ENCODE results near the gene MYO10.

Gene MYO10

GRCh38 chr5:16791036-16791705, 144.9 kb downstream of the MYO10 start:
- no peak for TF ChIP-seq TAF1 (IDR thresholded peaks at IDR 0.05; ENCODE audit: low read depth)
- no peak for TF ChIP-seq EGR1 (IDR thresholded peaks at IDR 0.05)
- TF ChIP-seq, protein P1, sequence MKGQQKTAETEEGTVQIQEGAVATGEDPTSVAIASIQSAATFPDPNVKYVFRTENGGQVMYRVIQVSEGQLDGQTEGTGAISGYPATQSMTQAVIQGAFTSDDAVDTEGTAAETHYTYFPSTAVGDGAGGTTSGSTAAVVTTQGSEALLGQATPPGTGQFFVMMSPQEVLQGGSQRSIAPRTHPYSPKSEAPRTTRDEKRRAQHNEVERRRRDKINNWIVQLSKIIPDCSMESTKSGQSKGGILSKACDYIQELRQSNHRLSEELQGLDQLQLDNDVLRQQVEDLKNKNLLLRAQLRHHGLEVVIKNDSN (IDR thresholded peaks at IDR 0.05): no peak
- peak; percentile 84 for TF ChIP-seq RAD21 (IDR thresholded peaks at IDR 0.05; ENCODE audit: low read depth)
- TF ChIP-seq, protein P2, sequence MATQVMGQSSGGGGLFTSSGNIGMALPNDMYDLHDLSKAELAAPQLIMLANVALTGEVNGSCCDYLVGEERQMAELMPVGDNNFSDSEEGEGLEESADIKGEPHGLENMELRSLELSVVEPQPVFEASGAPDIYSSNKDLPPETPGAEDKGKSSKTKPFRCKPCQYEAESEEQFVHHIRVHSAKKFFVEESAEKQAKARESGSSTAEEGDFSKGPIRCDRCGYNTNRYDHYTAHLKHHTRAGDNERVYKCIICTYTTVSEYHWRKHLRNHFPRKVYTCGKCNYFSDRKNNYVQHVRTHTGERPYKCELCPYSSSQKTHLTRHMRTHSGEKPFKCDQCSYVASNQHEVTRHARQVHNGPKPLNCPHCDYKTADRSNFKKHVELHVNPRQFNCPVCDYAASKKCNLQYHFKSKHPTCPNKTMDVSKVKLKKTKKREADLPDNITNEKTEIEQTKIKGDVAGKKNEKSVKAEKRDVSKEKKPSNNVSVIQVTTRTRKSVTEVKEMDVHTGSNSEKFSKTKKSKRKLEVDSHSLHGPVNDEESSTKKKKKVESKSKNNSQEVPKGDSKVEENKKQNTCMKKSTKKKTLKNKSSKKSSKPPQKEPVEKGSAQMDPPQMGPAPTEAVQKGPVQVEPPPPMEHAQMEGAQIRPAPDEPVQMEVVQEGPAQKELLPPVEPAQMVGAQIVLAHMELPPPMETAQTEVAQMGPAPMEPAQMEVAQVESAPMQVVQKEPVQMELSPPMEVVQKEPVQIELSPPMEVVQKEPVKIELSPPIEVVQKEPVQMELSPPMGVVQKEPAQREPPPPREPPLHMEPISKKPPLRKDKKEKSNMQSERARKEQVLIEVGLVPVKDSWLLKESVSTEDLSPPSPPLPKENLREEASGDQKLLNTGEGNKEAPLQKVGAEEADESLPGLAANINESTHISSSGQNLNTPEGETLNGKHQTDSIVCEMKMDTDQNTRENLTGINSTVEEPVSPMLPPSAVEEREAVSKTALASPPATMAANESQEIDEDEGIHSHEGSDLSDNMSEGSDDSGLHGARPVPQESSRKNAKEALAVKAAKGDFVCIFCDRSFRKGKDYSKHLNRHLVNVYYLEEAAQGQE (IDR thresholded peaks at IDR 0.05; ENCODE audit: low read depth): no peak
- no peak for TF ChIP-seq TEAD4 (IDR thresholded peaks at IDR 0.05)
- TF ChIP-seq, protein P3, sequence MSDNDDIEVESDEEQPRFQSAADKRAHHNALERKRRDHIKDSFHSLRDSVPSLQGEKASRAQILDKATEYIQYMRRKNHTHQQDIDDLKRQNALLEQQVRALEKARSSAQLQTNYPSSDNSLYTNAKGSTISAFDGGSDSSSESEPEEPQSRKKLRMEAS (IDR thresholded peaks at IDR 0.05): no peak
- no peak for TF ChIP-seq FOXM1 (IDR thresholded peaks at IDR 0.05; ENCODE audit: borderline replicate concordance, low read depth)
- TF ChIP-seq CEBPB (IDR thresholded peaks at IDR 0.05): peak; percentile 32; the same call in 1 of the 2 replicates
- TF ChIP-seq NFIC (IDR thresholded peaks at IDR 0.05): no peak
- no peak for TF ChIP-seq ZBTB7A (IDR thresholded peaks at IDR 0.05; ENCODE audit: low read depth)
- TF ChIP-seq EP300 (IDR thresholded peaks at IDR 0.05; ENCODE audit: borderline replicate concordance): no peak
- no peak for TF ChIP-seq TCF12 (IDR thresholded peaks at IDR 0.05; ENCODE audit: low read depth)
- TF ChIP-seq YY1 (IDR thresholded peaks at IDR 0.05; ENCODE audit: low read depth): no peak
- no peak for TF ChIP-seq CREB1 (IDR thresholded peaks at IDR 0.05; ENCODE audit: low read depth)

DNA sequence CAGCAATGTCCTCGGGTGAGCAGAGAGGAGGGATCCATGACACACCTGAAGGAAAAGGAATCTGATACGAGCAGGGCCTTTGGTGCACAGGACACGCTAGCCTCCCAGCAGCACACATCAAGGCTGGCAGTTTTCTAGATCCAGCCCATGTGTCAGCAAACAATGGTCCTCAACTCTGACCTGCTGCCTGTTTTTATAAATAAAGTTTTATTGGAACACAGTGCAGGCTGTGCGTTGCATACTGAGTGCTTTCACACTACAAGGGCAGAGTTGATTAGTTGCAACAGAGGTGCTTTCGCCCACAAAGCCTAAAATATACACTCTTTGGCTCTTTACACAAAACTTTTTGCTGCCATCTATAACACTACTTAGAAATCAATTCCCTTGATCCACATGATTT, 147.1 kb downstream of the MYO10 start:
- TF ChIP-seq EGR1 (IDR thresholded peaks at IDR 0.05): no peak
- TF ChIP-seq, protein P3 (IDR thresholded peaks at IDR 0.05): no peak
- TF ChIP-seq ZBTB7A (IDR thresholded peaks at IDR 0.05; ENCODE audit: low read depth): no peak
- no peak for TF ChIP-seq TEAD4 (IDR thresholded peaks at IDR 0.05)
- TF ChIP-seq, protein P2 (IDR thresholded peaks at IDR 0.05; ENCODE audit: low read depth): no peak
- no peak for TF ChIP-seq YY1 (IDR thresholded peaks at IDR 0.05; ENCODE audit: low read depth)
- TF ChIP-seq CEBPB (IDR thresholded peaks at IDR 0.05): no peak
- TF ChIP-seq FOXM1 (IDR thresholded peaks at IDR 0.05; ENCODE audit: borderline replicate concordance, low read depth): no peak
- no peak for TF ChIP-seq TAF1 (IDR thresholded peaks at IDR 0.05; ENCODE audit: low read depth)
- no peak for TF ChIP-seq EP300 (IDR thresholded peaks at IDR 0.05; ENCODE audit: borderline replicate concordance)
- TF ChIP-seq, protein P1 (IDR thresholded peaks at IDR 0.05): no peak
- TF ChIP-seq TCF12 (IDR thresholded peaks at IDR 0.05; ENCODE audit: low read depth): no peak
- no peak for TF ChIP-seq NFIC (IDR thresholded peaks at IDR 0.05)

DNA sequence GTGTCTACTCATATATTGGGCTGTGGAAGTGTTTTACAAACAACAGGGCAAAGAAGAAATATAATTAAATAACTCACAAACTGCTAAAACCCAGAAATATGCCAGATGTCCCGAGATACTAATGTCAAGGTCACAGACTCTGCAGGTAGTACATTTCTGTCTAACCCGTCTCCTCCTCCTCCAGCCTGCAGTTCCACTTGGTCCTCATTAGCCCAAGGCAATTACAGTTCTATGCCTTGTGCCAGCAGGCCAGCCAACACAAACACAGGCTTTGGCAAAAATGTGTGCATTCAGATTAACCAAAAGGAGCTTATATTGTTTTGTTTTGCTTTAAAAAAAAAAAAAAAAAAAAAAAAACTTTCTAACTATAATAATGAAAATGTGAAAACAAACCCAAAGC, 148.8 kb downstream of the MYO10 start:
- no peak for TF ChIP-seq NFIC (IDR thresholded peaks at IDR 0.05)
- TF ChIP-seq EP300 (IDR thresholded peaks at IDR 0.05; ENCODE audit: borderline replicate concordance): no peak
- TF ChIP-seq CEBPB (IDR thresholded peaks at IDR 0.05): no peak
- TF ChIP-seq TAF1 (IDR thresholded peaks at IDR 0.05; ENCODE audit: low read depth): no peak
- TF ChIP-seq, protein P3 (IDR thresholded peaks at IDR 0.05): no peak
- TF ChIP-seq EGR1 (IDR thresholded peaks at IDR 0.05): no peak
- no peak for TF ChIP-seq TCF12 (IDR thresholded peaks at IDR 0.05; ENCODE audit: low read depth)
- no peak for TF ChIP-seq TEAD4 (IDR thresholded peaks at IDR 0.05)
- TF ChIP-seq RAD21 (IDR thresholded peaks at IDR 0.05; ENCODE audit: low read depth): no peak
- no peak for TF ChIP-seq ZBTB7A (IDR thresholded peaks at IDR 0.05; ENCODE audit: low read depth)
- TF ChIP-seq, protein P2 (IDR thresholded peaks at IDR 0.05; ENCODE audit: low read depth): no peak
- no peak for TF ChIP-seq YY1 (IDR thresholded peaks at IDR 0.05; ENCODE audit: low read depth)
- TF ChIP-seq, protein P1 (IDR thresholded peaks at IDR 0.05): no peak
- TF ChIP-seq CREB1 (IDR thresholded peaks at IDR 0.05; ENCODE audit: low read depth): no peak
- no peak for TF ChIP-seq FOXM1 (IDR thresholded peaks at IDR 0.05; ENCODE audit: borderline replicate concordance, low read depth)
